Breast epithelium (tissue), 3 donors: ENCODE results near the gene USP22.

Source experiments
- CTCF ChIP-seq, 3 donors: fragments of 450-650 bp; IDR thresholded peaks; one replicate each; pipeline ENCODE4 v1.5.1; 2016 to 2017; ENCODE audit warnings: antibody characterized with exemption in 3 of 3, mild to moderate bottlenecking in 3 of 3, moderate library complexity in 3 of 3
- POLR2A ChIP-seq: fragments of 450-650 bp; IDR thresholded peaks from one replicate; pipeline ENCODE4 v1.6.1; 2016; ENCODE audit warnings: antibody characterized with exemption, mild to moderate bottlenecking, moderate library complexity
- POLR2AphosphoS5 ChIP-seq, 3 donors: sonication (generic); formaldehyde crosslinking; IDR thresholded peaks; one replicate each; pipeline ENCODE4 v1.6.1; 2017; ENCODE audit warnings: antibody characterized with exemption in 3 of 3

- TF ChIP-seq CTCF (IDR thresholded peaks at IDR 0.05): no peak
- no peak for TF ChIP-seq POLR2A
- no peak for TF ChIP-seq POLR2AphosphoS5 (IDR thresholded peaks at IDR 0.05)
These were observed 6.4 kb downstream of the USP22 start for GRCh38 chr17:21036361-21036881.
